ENCODE data around the gene PSD2. TPM values are rescaled to one million over a fixed set of nuclear protein-coding genes. Genes with fewer than 3 reads are reported as not detected.
A peak's percentile ranks its signal among the peaks of the same experiment; 100 is the strongest.

The PSD2 gene
- total and polyA plus RNA-seq, 12 donors = 0.03 to 0.09 (median 0.08) TPM; not detected in 9

DNA sequence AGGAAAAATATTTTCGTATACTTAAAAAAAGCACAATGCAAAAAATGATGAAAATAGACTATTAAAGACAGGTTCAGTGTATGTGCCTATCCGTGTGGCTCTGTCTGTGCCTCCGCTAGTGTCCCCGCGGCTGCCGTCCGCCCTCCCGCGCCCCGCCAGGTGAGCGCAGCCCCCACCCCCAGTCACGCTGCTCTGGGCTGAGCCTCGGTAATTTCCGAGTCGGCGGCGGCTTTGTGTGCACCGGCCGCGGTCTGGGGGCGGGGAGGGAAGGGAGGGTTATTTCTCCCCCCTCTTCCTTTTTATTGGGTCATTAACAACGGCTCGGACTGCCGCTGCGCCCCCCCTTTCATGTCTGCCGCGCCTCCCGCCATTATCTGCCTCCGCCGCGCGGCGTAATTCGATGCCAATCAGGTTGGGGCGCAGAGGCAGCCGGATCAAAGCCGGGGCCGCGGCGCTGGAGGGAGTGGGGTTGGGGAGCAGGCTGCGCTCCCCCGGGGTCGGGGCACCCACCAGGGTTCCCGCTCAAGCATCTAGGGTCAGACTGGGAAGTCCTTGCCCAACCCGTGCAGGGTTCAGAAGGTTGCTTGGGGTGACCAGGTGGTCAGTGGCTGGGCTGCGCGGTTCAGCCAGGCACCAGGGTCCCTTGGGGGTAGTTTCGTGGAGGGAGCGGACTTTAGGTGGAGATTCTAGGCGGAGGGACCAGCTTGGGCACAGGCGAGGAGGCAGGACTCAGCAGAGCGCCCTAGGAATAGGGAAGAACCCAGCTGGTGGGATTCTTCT, 39.5 kb upstream of the PSD2 start:
- no peak overlapping the region for H3K27ac ChIP-seq
- H3K4me3 ChIP-seq = peak overlapping the region in 9 of 10 donors; percentile 1 to 35 (median 22)
- H3K4me1 ChIP-seq = peaks cover 5 to 10% (median 8%) of the 10 kb centered on the region in 9 donors
- H3K36me3 ChIP-seq = no peaks in the 10 kb centered on the region
- no peak for DNase-seq
- 12 to 13% methylated on average over 52 of the region's 52 CpGs for WGBS, 2 donors
- peak in 1 of 8 donors; percentile 34 for ATAC-seq
- TF ChIP-seq, protein P1, sequence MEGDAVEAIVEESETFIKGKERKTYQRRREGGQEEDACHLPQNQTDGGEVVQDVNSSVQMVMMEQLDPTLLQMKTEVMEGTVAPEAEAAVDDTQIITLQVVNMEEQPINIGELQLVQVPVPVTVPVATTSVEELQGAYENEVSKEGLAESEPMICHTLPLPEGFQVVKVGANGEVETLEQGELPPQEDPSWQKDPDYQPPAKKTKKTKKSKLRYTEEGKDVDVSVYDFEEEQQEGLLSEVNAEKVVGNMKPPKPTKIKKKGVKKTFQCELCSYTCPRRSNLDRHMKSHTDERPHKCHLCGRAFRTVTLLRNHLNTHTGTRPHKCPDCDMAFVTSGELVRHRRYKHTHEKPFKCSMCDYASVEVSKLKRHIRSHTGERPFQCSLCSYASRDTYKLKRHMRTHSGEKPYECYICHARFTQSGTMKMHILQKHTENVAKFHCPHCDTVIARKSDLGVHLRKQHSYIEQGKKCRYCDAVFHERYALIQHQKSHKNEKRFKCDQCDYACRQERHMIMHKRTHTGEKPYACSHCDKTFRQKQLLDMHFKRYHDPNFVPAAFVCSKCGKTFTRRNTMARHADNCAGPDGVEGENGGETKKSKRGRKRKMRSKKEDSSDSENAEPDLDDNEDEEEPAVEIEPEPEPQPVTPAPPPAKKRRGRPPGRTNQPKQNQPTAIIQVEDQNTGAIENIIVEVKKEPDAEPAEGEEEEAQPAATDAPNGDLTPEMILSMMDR (IDR thresholded peaks at IDR 0.05) = no peak
- H3K27me3 ChIP-seq = peaks cover 3 to 83% (median 49%) of the 10 kb centered on the region in 7 donors
- H3K9me3 ChIP-seq = no peaks in the 10 kb centered on the region
- intact Hi-C loops (cut with DNase I) = loop anchor here in 1 of 10 donors (10.0 kb wide), 1 partner anchor 331 kb away; no protein-coding TSS in a partner anchor

GRCh38 chr5:139756971-139757370, 38.6 kb upstream of the PSD2 start:
- no peaks in the 10 kb centered on the region for H3K36me3 ChIP-seq
- WGBS, 2 donors = 96 to 100% methylated on average over 2 of the region's 2 CpGs
- H3K9me3 ChIP-seq = no peaks in the 10 kb centered on the region
- intact Hi-C loops (cut with DNase I) = loop anchor here in 1 of 10 donors (10.0 kb wide), 1 partner anchor 332 kb away; no protein-coding TSS in a partner anchor
- ATAC-seq (no peak), DNase-seq (no peak)
- H3K27me3 ChIP-seq = peaks cover 3 to 79% (median 48%) of the 10 kb centered on the region in 7 donors
- H3K4me1 ChIP-seq = peaks cover 5 to 10% (median 8%) of the 10 kb centered on the region in 9 donors
- no peak overlapping the region for H3K4me3 ChIP-seq
- no peak overlapping the region for H3K27ac ChIP-seq
- TF ChIP-seq, protein P1 (IDR thresholded peaks at IDR 0.05) = no peak

- no peak for DNase-seq
- H3K9me3 ChIP-seq = no peaks in the 10 kb centered on the region
- H3K27ac ChIP-seq = no peak overlapping the region
- 88 to 91% methylated on average over 11 of the region's 11 CpGs for WGBS, 2 donors
- intact Hi-C loops (cut with DNase I) = loop anchor here in 1 of 10 donors (10.0 kb wide), 1 partner anchor 333 kb away; no protein-coding TSS in a partner anchor
- ATAC-seq = no peak
- H3K4me1 ChIP-seq = peaks cover 5 to 10% (median 8%) of the 10 kb centered on the region in 9 donors
- H3K4me3 ChIP-seq = no peak overlapping the region
- H3K27me3 ChIP-seq = peaks cover 3 to 70% (median 42%) of the 10 kb centered on the region in 7 donors
- H3K36me3 ChIP-seq = no peaks in the 10 kb centered on the region
- TF ChIP-seq, protein P1 (IDR thresholded peaks at IDR 0.05) = no peak
Measured at GRCh38 chr5:139757727-139758509, 37.7 kb upstream of the PSD2 start.

GRCh38 chr5:139758510-139759075, 37.0 kb upstream of the PSD2 start:
- TF ChIP-seq, protein P1 (IDR thresholded peaks at IDR 0.05) = no peak
- no peak for ATAC-seq
- no peak for DNase-seq
- H3K27ac ChIP-seq = no peak overlapping the region
- peaks cover 6 to 69% (median 41%) of the 10 kb centered on the region in 7 donors for H3K27me3 ChIP-seq
- intact Hi-C loops (cut with DNase I) = loop anchor here in 1 of 10 donors (10.0 kb wide), 1 partner anchor 334 kb away; no protein-coding TSS in a partner anchor
- no peak overlapping the region for H3K4me3 ChIP-seq
- WGBS, 2 donors = 95 to 97% methylated on average over 7 of the region's 7 CpGs
- no peaks in the 10 kb centered on the region for H3K36me3 ChIP-seq
- no peaks in the 10 kb centered on the region for H3K9me3 ChIP-seq
- peaks cover 5 to 10% (median 8%) of the 10 kb centered on the region in 9 donors for H3K4me1 ChIP-seq
